Heart left ventricle (tissue), 16 donors: ENCODE results near the gene EMILIN1. TPM values are rescaled to one million over a fixed set of nuclear protein-coding genes. Genes with fewer than 3 reads are reported as not detected.

Source experiments
- ATAC-seq, 4 donors: fragments of 200-7000 bp; cut with Tn5 transposase; one replicate each; pipeline ENCODE4 v1.9.1; 2020 to 2022; ENCODE audit warnings: moderate library complexity in 4 of 4, mild to moderate bottlenecking in 3 of 4, moderate number of reproducible peaks in 1 of 4
- DNase-seq, 5 donors: peaks; one replicate each; pipeline ENCODE4 v3.0.0-alpha.2; 2020
- H3K27ac ChIP-seq, 12 donors: fragments of 200-600 bp; sonication (generic) in 4 of 12; one replicate each; pipeline versions ENCODE4 v1.5.0 to v1.8.0; 2016 to 2022; ENCODE audit warnings: mild to moderate bottlenecking in 2 of 12
- H3K27me3 ChIP-seq, 9 donors: fragments of 200-600 bp; sonication (generic) in 2 of 9; one replicate each; pipeline versions ENCODE4 v1.5.1 to v1.8.0; 2016 to 2022; ENCODE audit warnings: mild to moderate bottlenecking in 3 of 9
- H3K36me3 ChIP-seq, 9 donors: fragments of 200-600 bp; sonication (generic) in 2 of 9; one replicate each; pipeline versions ENCODE4 v1.5.0 to v1.8.0; 2018 to 2022; ENCODE audit warnings: mild to moderate bottlenecking in 2 of 9
- H3K4me1 ChIP-seq, 12 donors: fragments of 200-600 bp; sonication (generic) in 4 of 12; one replicate each; pipeline versions ENCODE4 v1.5.0 to v1.8.0; 2016 to 2022; ENCODE audit warnings: mild to moderate bottlenecking in 3 of 12
- H3K4me3 ChIP-seq, 12 donors: fragments of 200-600 bp; sonication (generic) in 4 of 12; one replicate each; pipeline versions ENCODE4 v1.5.0 to v1.8.0; 2017 to 2022; ENCODE audit warnings: mild to moderate bottlenecking in 9 of 12, moderate library complexity in 4 of 12
- H3K9me3 ChIP-seq, 12 donors: fragments of 200-600 bp; sonication (generic) in 4 of 12; one replicate each; pipeline versions ENCODE4 v1.5.0 to v1.8.0; 2016 to 2022; ENCODE audit warnings: mild to moderate bottlenecking in 1 of 12
- POLR2A ChIP-seq, 2 donors: fragments of 450-650 bp; IDR thresholded peaks; one replicate each; pipeline ENCODE4 v1.6.1; 2017; ENCODE audit warnings: antibody characterized with exemption in 2 of 2, mild to moderate bottlenecking in 2 of 2, moderate library complexity in 2 of 2
- WGBS, 4 donors: extraction: QIAGEN DNeasy Blood & Tissue Kit in 2 of 4; methylation state at CpG; one replicate each; pipeline versions ENCODE4 v1.1.5 to v1.1.7; 2013 to 2018; 5-methylcytosine and 5-hydroxymethylcytosine counted together
- intact Hi-C, 10 donors: fragments of 100-400 bp; cut with DNase I; formaldehyde crosslinking; loops; one replicate each; pipeline versions ENCODE4 v1.11.1 to v1.14.2; 2022
- polyA plus RNA-seq, 2 donors: library from polyadenylated mRNA; stranded (reverse); fragments of 200-250 nt; gene quantifications; one replicate each; pipeline ENCODE4 v1.2.3, GENCODE V29; 2013
- total RNA-seq, 9 donors: library from RNA; depleted of rRNA in 2 of 9; stranded (reverse); fragments of >200 nt in 2 of 9; fragmentation: NEBNext Ultra II Directional in 3 of 9; extraction: Animal tissue kit (Norgen Biotek cat#: 25700) in 3 of 9; gene quantifications; one replicate each; pipeline versions ENCODE4 v1.1.0 to v1.2.4, GENCODE V29; 2016 to 2023
- TF ChIP-seq, protein P1 (sequence below), 12 donors: fragments of 200-600 bp; sonication (generic) in 4 of 12; IDR thresholded peaks; one replicate each; pipeline versions ENCODE4 v1.5.0 to v1.8.0; 2018 to 2022; ENCODE audit warnings: antibody characterized with exemption in 12 of 12, mild to moderate bottlenecking in 5 of 12
- donor health status: ischemic (EF 13 %, LVEDD 7.1; RV severe dilation, severe dysfunction).
- donor health status: healthy with polysubstance abuse.
- donor health status: DM: no; HTN: yes; CAD: no.
- donor health status: DM: no; HTN: no; CAD: no.
- donor health status: ischemic (EF 25% LVEDD 6.9; RV normal size, moderate dysfunction).
- donor health status: ischemic (EF 25% LVEDD 5.7; RV mildly dilated, moderate dysfunction).
- donor health status: healthy.
- donor health status: DM: yes; HTN: yes; CAD: no.
- donor health status: ischemic (EF 35%, LVEDD 5.7; RV mildly dilated, moderate dysfunction).
- donor health status: nonischemic (EF 11% LVEDD 7.7; RV severe dilation, severe dysfunction).
- donor health status: DM: yes; HTN: yes; CAD: no.
- donor health status: PGD.
- donor health status: ischemic (EF 29% LVEDD 5.4; RV normal size, mild dysfunction).
- donor health status: nonischemic (EF 23%, LVEDD 6.1; RV moderate dilation, normal function).

Gene EMILIN1
- total and polyA plus RNA-seq, 11 donors: 7.5 to 76.9 (median 21.0) TPM

DNA sequence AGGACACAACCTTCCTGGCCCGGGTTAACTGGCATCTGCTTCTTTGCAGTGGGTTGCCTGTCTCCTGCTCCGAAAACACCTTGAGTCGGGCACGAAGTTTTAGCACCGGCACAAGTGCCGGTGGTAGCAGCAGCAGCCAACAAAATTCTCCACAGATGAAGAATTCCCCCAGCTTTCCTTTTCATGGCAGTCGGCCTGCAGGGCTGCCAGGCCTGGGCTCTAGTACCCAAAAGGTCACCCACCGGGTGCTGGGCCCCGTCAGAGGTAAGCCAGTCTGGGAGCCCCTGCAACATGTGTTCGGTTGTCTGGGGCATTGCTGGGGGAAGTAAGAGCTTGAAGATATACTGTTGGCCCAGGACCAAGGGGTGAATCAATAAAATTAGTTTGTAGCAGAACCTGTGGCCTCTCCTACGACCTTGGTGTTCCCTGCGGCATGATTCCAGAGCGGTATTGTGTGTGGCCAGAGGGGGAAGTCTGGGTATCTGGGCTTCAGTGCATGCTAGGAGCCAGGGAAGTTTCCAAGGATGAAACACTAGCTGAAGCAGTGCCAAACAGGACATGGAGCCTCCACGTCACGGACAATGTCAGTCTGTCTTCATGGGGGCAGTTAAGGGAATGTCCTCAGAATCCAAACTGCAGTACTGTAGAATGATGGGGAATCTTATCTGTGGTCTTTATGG, 19.1 kb upstream of the EMILIN1 start:
- WGBS, 4 donors: 67 to 76% (median 73%) methylated on average over 14 to 15 of the region's 15 CpGs
- H3K4me1 ChIP-seq: peaks cover 0 to 10% (median 0%) of the 10 kb centered on the region in 12 donors
- no peak overlapping the region for H3K4me3 ChIP-seq

DNA sequence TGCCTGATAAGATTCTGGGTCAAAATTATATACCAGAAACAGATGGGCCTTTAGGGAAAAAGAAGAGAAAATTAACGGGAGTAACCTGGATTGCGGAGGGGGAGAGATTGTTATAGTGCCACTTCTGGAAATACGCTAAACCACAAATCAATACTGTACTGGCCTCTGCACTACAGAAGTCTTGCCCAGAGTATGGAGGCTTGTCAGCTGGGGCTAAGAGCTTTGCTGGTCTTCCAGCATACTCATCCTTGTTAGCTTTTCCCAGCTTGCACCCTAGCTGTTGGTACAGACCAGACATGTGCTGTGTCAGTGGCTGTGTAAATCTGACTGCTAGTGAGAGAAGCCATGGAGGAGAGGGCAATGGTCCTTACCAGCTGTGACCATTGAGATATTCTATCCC, 18.1 kb upstream of the EMILIN1 start:
- peaks cover 0 to 69% (median 60%) of the 10 kb centered on the region in 9 donors for H3K36me3 ChIP-seq
- no peaks in the 10 kb centered on the region for H3K27me3 ChIP-seq
- no peaks in the 10 kb centered on the region for H3K9me3 ChIP-seq
- WGBS, 4 donors: 92 to 96% (median 95%) methylated on average over 3 of the region's 3 CpGs
- intact Hi-C loops: no loop called here
- TF ChIP-seq, protein P1, sequence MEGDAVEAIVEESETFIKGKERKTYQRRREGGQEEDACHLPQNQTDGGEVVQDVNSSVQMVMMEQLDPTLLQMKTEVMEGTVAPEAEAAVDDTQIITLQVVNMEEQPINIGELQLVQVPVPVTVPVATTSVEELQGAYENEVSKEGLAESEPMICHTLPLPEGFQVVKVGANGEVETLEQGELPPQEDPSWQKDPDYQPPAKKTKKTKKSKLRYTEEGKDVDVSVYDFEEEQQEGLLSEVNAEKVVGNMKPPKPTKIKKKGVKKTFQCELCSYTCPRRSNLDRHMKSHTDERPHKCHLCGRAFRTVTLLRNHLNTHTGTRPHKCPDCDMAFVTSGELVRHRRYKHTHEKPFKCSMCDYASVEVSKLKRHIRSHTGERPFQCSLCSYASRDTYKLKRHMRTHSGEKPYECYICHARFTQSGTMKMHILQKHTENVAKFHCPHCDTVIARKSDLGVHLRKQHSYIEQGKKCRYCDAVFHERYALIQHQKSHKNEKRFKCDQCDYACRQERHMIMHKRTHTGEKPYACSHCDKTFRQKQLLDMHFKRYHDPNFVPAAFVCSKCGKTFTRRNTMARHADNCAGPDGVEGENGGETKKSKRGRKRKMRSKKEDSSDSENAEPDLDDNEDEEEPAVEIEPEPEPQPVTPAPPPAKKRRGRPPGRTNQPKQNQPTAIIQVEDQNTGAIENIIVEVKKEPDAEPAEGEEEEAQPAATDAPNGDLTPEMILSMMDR (IDR thresholded peaks at IDR 0.05): no peak
- no peak for TF ChIP-seq POLR2A (IDR thresholded peaks at IDR 0.05)
- no peak overlapping the region for H3K27ac ChIP-seq
- H3K4me3 ChIP-seq: no peak overlapping the region
- H3K4me1 ChIP-seq: peaks cover 0 to 10% (median 0%) of the 10 kb centered on the region in 12 donors
- no peak for DNase-seq
- ATAC-seq: no peak

More for the DNA sequence above, 19.1 kb upstream of the EMILIN1 start:
- no peaks in the 10 kb centered on the region for H3K9me3 ChIP-seq
- intact Hi-C loops: no loop called here
- ATAC-seq (peak in 2 of 4 donors; percentile 29 to 67), DNase-seq (peak in 1 of 5 donors; percentile 57)
- no peaks in the 10 kb centered on the region for H3K27me3 ChIP-seq
- TF ChIP-seq, protein P1 (IDR thresholded peaks at IDR 0.05): no peak
- TF ChIP-seq POLR2A (IDR thresholded peaks at IDR 0.05): no peak
- H3K36me3 ChIP-seq: peaks cover 0 to 72% (median 63%) of the 10 kb centered on the region in 9 donors
- H3K27ac ChIP-seq: no peak overlapping the region

DNA sequence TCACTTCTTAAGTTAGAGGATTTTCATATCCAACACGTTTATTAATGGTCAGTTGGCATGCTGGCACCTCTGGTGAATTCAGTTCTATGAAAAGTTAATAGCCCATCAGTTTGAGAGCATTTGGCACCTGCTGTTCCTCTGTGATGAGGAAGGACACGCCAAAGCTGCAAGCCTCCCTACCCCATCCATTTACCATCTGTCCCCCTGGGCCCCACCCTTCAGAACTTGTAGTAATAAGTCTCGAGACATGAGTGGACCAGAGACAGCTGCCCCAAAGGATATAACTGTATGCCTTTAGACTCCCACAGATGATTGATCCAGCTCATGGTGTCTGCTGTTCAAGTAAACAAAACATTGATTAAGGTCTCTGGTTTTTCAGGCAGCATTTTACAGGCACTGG, 13.3 kb upstream of the EMILIN1 start:
- Histone ChIP-seq H3K36me3 (peaks cover 0 to 71% (median 55%) of the 10 kb centered on the region in 9 donors), H3K27me3 (no peaks in the 10 kb centered on the region), H3K4me3 (no peak overlapping the region), H3K27ac (no peak overlapping the region), H3K9me3 (no peaks in the 10 kb centered on the region), H3K4me1 (peaks cover 3 to 30% (median 17%) of the 10 kb centered on the region in 12 donors)
- DNase-seq (no peak), ATAC-seq (no peak)
- TF ChIP-seq, protein P1 (IDR thresholded peaks at IDR 0.05): no peak
- TF ChIP-seq POLR2A (IDR thresholded peaks at IDR 0.05): no peak
- 76 to 89% (median 85%) methylated on average over 3 of the region's 3 CpGs for WGBS, 4 donors
- intact Hi-C loops: no loop called here

DNA sequence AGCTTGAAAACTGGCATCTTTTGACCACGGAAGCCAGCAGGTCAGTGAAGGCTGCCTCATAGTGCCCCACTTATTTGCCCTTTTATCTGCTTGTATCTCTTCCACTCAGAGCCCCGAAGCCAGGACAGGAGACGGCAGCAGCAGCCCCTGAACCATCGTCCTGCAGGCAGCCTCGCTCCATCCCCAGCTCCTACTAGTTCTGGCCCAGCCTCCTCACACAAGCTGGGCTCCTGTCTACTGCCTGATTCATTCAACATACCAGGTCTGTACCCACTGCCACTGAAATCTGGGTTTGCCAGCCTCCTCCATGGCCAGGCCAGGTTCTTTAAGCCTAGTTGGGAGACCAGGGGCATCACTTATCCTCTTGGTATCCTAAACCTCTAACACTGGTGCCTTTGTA, 11.0 kb upstream of the EMILIN1 start:
- H3K9me3 ChIP-seq: no peaks in the 10 kb centered on the region
- intact Hi-C loops: no loop called here
- no peak for TF ChIP-seq POLR2A (IDR thresholded peaks at IDR 0.05)
- TF ChIP-seq, protein P1 (IDR thresholded peaks at IDR 0.05): no peak
- DNase-seq (no peak), ATAC-seq (no peak)
- H3K27me3 ChIP-seq: no peaks in the 10 kb centered on the region
- H3K27ac ChIP-seq: no peak overlapping the region
- 83 to 91% (median 88%) methylated on average over 5 of the region's 5 CpGs for WGBS, 4 donors
- peaks cover 0 to 63% (median 49%) of the 10 kb centered on the region in 9 donors for H3K36me3 ChIP-seq
- H3K4me1 ChIP-seq: peaks cover 3 to 41% (median 32%) of the 10 kb centered on the region in 12 donors
- H3K4me3 ChIP-seq: no peak overlapping the region
